ENCODE measurements around the gene MTMR3.

- no peak for TF ChIP-seq EZH2 (IDR thresholded peaks at IDR 0.05)
- no peak for TF ChIP-seq CTCF (IDR thresholded peaks at IDR 0.05)
- no peak for TF ChIP-seq EZH2phosphoT487 (IDR thresholded peaks at IDR 0.05)
Measured at GRCh38 chr22:30029512-30029911, 146.5 kb downstream of the MTMR3 start.

Data from neural progenitor cell (in vitro differentiated cells).